Caco-2 (cell line): ENCODE data around the gene DMGDH. TPM values are rescaled to one million over a fixed set of nuclear protein-coding genes. Genes with fewer than 3 reads are reported as not detected.
A peak's percentile ranks its signal among the peaks of the same experiment; 100 is the strongest.

ENCODE experiments used
- BruUV-seq: library from RNA; stranded (reverse); fragments of 400-500 nt; replicated peaks from 2 replicates; lab custom pipeline; 2021; lab: Mats Ljungman, UMichigan
- CTCF ChIA-PET: fragments of 300-600 bp; sonication (Branson Sonifier 250); formaldehyde crosslinking; loops from one replicate; lab custom pipeline; 2022; ENCODE audit warnings: antibody characterized with exemption; lab: Charles Lee
- POLR2A ChIA-PET: fragments of 300-600 bp; sonication (Branson Sonifier 250); formaldehyde crosslinking; loops from one replicate; lab custom pipeline; 2022; ENCODE audit warnings: antibody characterized with exemption; lab: Charles Lee
- DNase-seq, 2 experiments: peaks; one replicate each; pipeline versions ENCODE4 v3.0.0 to v3.0.0-alpha.2; 2020 to 2022
- H3K27me3 ChIP-seq: replicated peaks from 2 replicates; pipeline ENCODE4 v1.6.0; 2011; ENCODE audit warnings: low read length; ENCODE audit not compliant: control insufficient read depth, insufficient read depth
- H3K36me3 ChIP-seq: 2 replicates; pipeline ENCODE4 v1.5.1; 2011; ENCODE audit warnings: low read length; ENCODE audit not compliant: control insufficient read depth, insufficient read depth
- H3K4me1 ChIP-seq: fragments of 250-450 bp; sonication (Bioruptor Pico); 2 replicates; pipeline ENCODE4 v1.5.1; 2020; ENCODE audit warnings: mild to moderate bottlenecking
- H3K4me3 ChIP-seq: 2 replicates; pipeline ENCODE4 v1.5.1; 2011; ENCODE audit warnings: low read depth, mild to moderate bottlenecking, control low read depth, low read length
- H3K9me3 ChIP-seq: fragments of 250-450 bp; sonication (Bioruptor Pico); 2 replicates; pipeline ENCODE4 v1.5.1; 2020; ENCODE audit warnings: mild to moderate bottlenecking, moderate library complexity
- H3K27ac Mint-ChIP-seq: one replicate; pipeline ENCODE4 v1.8.0; 2022; ENCODE audit warnings: mixed read lengths; ENCODE audit not compliant: unreplicated experiment
- H3K27me3 Mint-ChIP-seq: one replicate; pipeline ENCODE4 v1.8.0; 2022; ENCODE audit warnings: mixed read lengths; ENCODE audit not compliant: insufficient read depth, unreplicated experiment
- H3K36me3 Mint-ChIP-seq: one replicate; pipeline ENCODE4 v1.8.0; 2022; ENCODE audit warnings: mild to moderate bottlenecking, mixed read lengths; ENCODE audit not compliant: insufficient read depth, unreplicated experiment
- H3K4me1 Mint-ChIP-seq: one replicate; pipeline ENCODE4 v1.8.0; 2022; ENCODE audit warnings: low read depth, mixed read lengths; ENCODE audit not compliant: unreplicated experiment
- H3K4me3 Mint-ChIP-seq: one replicate; pipeline ENCODE4 v1.8.0; 2022; ENCODE audit warnings: mild to moderate bottlenecking, moderate library complexity, mixed read lengths; ENCODE audit not compliant: unreplicated experiment
- H3K9me3 Mint-ChIP-seq: one replicate; pipeline ENCODE4 v1.8.0; 2022; ENCODE audit warnings: mixed read lengths; ENCODE audit not compliant: unreplicated experiment
- intact Hi-C: fragments of 100-400 bp; cut with micrococcal nuclease; formaldehyde crosslinking; loops from one replicate; pipeline ENCODE4 v1.10.0; 2022; ENCODE audit not compliant: unreplicated experiment
- total RNA-seq: library from RNA; stranded (reverse); gene quantifications from 2 replicates; pipeline ENCODE4 v1.2.3, GENCODE V29; 2022
- TF ChIP-seq, protein P1 (sequence below), 2 experiments: fragments of 200-600 bp in 1 of 2; IDR thresholded peaks; 1 replicate in 1 of 2; 2 replicates in 1 of 2; pipeline versions ENCODE4 v1.5.1 to v1.8.0; 2011 to 2022; ENCODE audit warnings: antibody characterized with exemption in 1 of 2, control low read depth in 1 of 2, inconsistent platforms in 1 of 2, low read depth in 1 of 2, low read length in 1 of 2, mild to moderate bottlenecking in 1 of 2, moderate library complexity in 1 of 2; ENCODE audit not compliant: insufficient read depth in 1 of 2, severe bottlenecking in 1 of 2, unreplicated experiment in 1 of 2

The DMGDH gene
- total RNA-seq, 1 experiment from 2014 or later: 1.8 TPM

GRCh38 chr5:78974601-78975000, 94.9 kb downstream of the DMGDH start:
- peak overlapping the region; percentile 75 for H3K27ac Mint-ChIP-seq
- H3K36me3 Mint-ChIP-seq: no peaks in the 10 kb centered on the region
- no peaks in the 10 kb centered on the region for H3K36me3 ChIP-seq
- ChIA-PET POLR2A (no interaction called here), CTCF (interaction anchor here (1.0 kb wide), 2 partner anchors 10 to 75 kb away, joined by 4 to 5 read pairs; no protein-coding TSS in a partner anchor)
- H3K4me3 ChIP-seq: no peak overlapping the region
- H3K4me1 Mint-ChIP-seq: peaks cover 27% of the 10 kb centered on the region
- TF ChIP-seq, protein P1, sequence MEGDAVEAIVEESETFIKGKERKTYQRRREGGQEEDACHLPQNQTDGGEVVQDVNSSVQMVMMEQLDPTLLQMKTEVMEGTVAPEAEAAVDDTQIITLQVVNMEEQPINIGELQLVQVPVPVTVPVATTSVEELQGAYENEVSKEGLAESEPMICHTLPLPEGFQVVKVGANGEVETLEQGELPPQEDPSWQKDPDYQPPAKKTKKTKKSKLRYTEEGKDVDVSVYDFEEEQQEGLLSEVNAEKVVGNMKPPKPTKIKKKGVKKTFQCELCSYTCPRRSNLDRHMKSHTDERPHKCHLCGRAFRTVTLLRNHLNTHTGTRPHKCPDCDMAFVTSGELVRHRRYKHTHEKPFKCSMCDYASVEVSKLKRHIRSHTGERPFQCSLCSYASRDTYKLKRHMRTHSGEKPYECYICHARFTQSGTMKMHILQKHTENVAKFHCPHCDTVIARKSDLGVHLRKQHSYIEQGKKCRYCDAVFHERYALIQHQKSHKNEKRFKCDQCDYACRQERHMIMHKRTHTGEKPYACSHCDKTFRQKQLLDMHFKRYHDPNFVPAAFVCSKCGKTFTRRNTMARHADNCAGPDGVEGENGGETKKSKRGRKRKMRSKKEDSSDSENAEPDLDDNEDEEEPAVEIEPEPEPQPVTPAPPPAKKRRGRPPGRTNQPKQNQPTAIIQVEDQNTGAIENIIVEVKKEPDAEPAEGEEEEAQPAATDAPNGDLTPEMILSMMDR (IDR thresholded peaks at IDR 0.05; ENCODE audit: insufficient read depth in 1 of 2, low read depth in 1 of 2, low read length in 1 of 2, severe bottlenecking in 1 of 2, unreplicated experiment in 1 of 2): no peak
- H3K27me3 Mint-ChIP-seq: no peaks in the 10 kb centered on the region
- H3K9me3 Mint-ChIP-seq: no peaks in the 10 kb centered on the region
- H3K9me3 ChIP-seq: no peaks in the 10 kb centered on the region
- H3K27me3 ChIP-seq: no peaks in the 10 kb centered on the region
- intact Hi-C loops: no loop called here
- peak overlapping the region; percentile 28 for H3K4me3 Mint-ChIP-seq
- peaks cover 22% of the 10 kb centered on the region for H3K4me1 ChIP-seq
- DNase-seq: no peak
- no TSS peak for BruUV-seq

GRCh38 chr5:78974011-78974410, 95.5 kb downstream of the DMGDH start:
- Histone ChIP-seq H3K4me1 (peaks cover 22% of the 10 kb centered on the region), H3K4me3 (no peak overlapping the region), H3K27me3 (no peaks in the 10 kb centered on the region), H3K36me3 (no peaks in the 10 kb centered on the region), H3K9me3 (no peaks in the 10 kb centered on the region)
- TF ChIP-seq, protein P1 (IDR thresholded peaks at IDR 0.05; ENCODE audit: insufficient read depth in 1 of 2, low read depth in 1 of 2, low read length in 1 of 2, severe bottlenecking in 1 of 2, unreplicated experiment in 1 of 2): no peak
- Mint-ChIP-seq H3K4me1 (peaks cover 27% of the 10 kb centered on the region), H3K9me3 (no peaks in the 10 kb centered on the region), H3K27ac (peak overlapping the region; percentile 75), H3K27me3 (no peaks in the 10 kb centered on the region), H3K4me3 (peak overlapping the region; percentile 28), H3K36me3 (no peaks in the 10 kb centered on the region)
- intact Hi-C loops: no loop called here
- BruUV-seq: no TSS peak
- CTCF ChIA-PET: interaction anchor here (1.0 kb wide), 2 partner anchors 10 to 74 kb away, joined by 4 to 5 read pairs; no protein-coding TSS in a partner anchor
- POLR2A ChIA-PET: no interaction called here
- no peak for DNase-seq

DNA sequence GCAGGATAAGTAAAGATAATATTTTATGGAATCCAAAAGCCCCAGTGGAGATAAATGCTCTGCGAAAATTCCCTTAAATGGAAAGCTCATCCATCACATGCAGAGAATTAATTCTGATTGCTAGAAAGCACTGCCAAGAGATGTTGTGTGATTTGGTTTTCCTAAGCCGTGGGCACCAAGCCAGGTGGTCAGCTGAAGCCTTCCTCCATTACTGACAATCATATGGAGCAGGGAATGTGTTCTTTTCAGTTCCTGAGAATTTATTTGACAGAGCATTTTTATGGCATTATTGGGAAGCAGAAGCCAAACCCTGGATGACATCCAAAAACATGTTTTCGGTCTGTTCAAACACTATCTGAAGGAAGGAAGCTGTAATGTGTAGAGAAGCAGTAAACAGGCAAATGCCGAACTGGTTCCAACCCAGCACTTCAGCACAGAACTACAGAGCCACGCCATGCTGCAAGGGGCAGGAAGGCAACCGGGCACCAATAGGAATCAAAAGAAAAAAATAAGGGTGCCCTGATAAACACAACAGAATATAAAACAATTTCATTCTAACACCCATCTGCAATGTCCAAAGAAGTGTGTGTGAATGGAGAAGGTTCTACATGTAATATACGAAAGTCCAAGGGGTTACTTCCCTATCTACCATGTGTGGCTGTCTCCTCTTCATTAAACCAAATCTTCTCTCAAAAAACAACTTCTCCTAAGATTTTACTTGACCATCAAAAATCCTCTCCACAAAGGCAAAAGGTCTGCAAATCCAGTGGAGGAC, 96.6 kb downstream of the DMGDH start:
- no peaks in the 10 kb centered on the region for H3K27me3 ChIP-seq
- H3K36me3 ChIP-seq: no peaks in the 10 kb centered on the region
- BruUV-seq: no TSS peak
- no peak overlapping the region for H3K4me3 ChIP-seq
- DNase-seq: no peak
- Mint-ChIP-seq H3K27ac (no peak overlapping the region), H3K27me3 (no peaks in the 10 kb centered on the region), H3K36me3 (no peaks in the 10 kb centered on the region), H3K4me1 (peaks cover 27% of the 10 kb centered on the region), H3K4me3 (no peak overlapping the region), H3K9me3 (no peaks in the 10 kb centered on the region)
- TF ChIP-seq, protein P1 (IDR thresholded peaks at IDR 0.05; ENCODE audit: insufficient read depth in 1 of 2, low read depth in 1 of 2, low read length in 1 of 2, severe bottlenecking in 1 of 2, unreplicated experiment in 1 of 2): no peak
- ChIA-PET CTCF (no interaction called here), POLR2A (no interaction called here)
- peaks cover 22% of the 10 kb centered on the region for H3K4me1 ChIP-seq
- intact Hi-C loops: no loop called here
- H3K9me3 ChIP-seq: no peaks in the 10 kb centered on the region
